ENCODE results near the gene CXCR5. TPM values are rescaled to one million over a fixed set of nuclear protein-coding genes. Genes with fewer than 3 reads are reported as not detected.

The CXCR5 gene
- total and polyA plus RNA-seq, 2 of the 4 experiments (the other 2 are of a cell fraction): not detected

- peak overlapping the region; percentile 97 for H4K5ac ChIP-seq (ENCODE audit: low read depth, low read length)
- H2BK5ac ChIP-seq (ENCODE audit: low read depth, low read length, poor library complexity, severe bottlenecking): peak overlapping the region; percentile 99
- H2AFZ ChIP-seq (replicated peaks; ENCODE audit: low read length, poor library complexity): peak overlapping the region; percentile 71
- in situ Hi-C loops (cut with MboI; ENCODE audit: low sequenced_read_pairs) (no loop called here), intact Hi-C loops (cut with micrococcal nuclease) (no loop called here), dilution Hi-C loops (cut with HindIII; ENCODE audit: low sequenced_read_pairs, unreplicated experiment) (no loop called here)
- peak overlapping the region; percentile 99 for H4K91ac ChIP-seq (ENCODE audit: insufficient read depth, low read depth, low read length)
- H3K56ac ChIP-seq (ENCODE audit: extremely low read depth, insufficient read depth, low read length): peak overlapping the region; percentile 94
- H3K4me2 ChIP-seq (ENCODE audit: low read depth, low read length): peak overlapping the region; percentile 86
- H3K9me3 ChIP-seq (ENCODE audit: control insufficient read depth, insufficient read depth, low read length): no peaks in the 10 kb centered on the region
- H3K36me3 ChIP-seq (ENCODE audit: control insufficient read depth, insufficient read depth, low read length): peaks cover 19% of the 10 kb centered on the region
- peak overlapping the region; percentile 25 for H3K4me3 ChIP-seq (ENCODE audit: insufficient read depth, low read depth, low read length)
- H3K27me3 ChIP-seq (ENCODE audit: control insufficient read depth, insufficient read depth, low read length): no peaks in the 10 kb centered on the region
- H3K9ac ChIP-seq (ENCODE audit: low read depth, low read length): peak overlapping the region; percentile 93
- peak overlapping the region; percentile 99 for H3K27ac ChIP-seq (ENCODE audit: insufficient read depth, low read length)
- H3K4ac ChIP-seq (ENCODE audit: low read depth, low read length): peak overlapping the region; percentile 100
- H2AK5ac ChIP-seq (ENCODE audit: low read depth, low read length): peak overlapping the region; percentile 100
- peaks cover 10% of the 10 kb centered on the region; the same call in 1 of the 2 replicates for H3K9me1 ChIP-seq (ENCODE audit: insufficient read depth, low read length)
- no TSS peak for BruUV-seq (replicated peaks)
- H3K14ac ChIP-seq (replicated peaks; ENCODE audit: low read depth, low read length): peak overlapping the region; percentile 94
- POLR2A ChIA-PET (ENCODE audit: unreplicated experiment): interaction anchor here (0.6 to 2.9 kb wide), 5 partner anchors 12 to 292 kb away, joined by 3 to 18 read pairs (median 6); partner anchors contain the start of gene BCL9L
- ATAC-seq (ENCODE audit: low read depth) (peak; percentile 53), DNase-seq (peak; percentile 92)
- H4K20me1 ChIP-seq (ENCODE audit: insufficient read depth, low read length): peaks cover 36% of the 10 kb centered on the region
- H2BK20ac ChIP-seq (ENCODE audit: low read depth, low read length): peak overlapping the region; percentile 90
- CTCF ChIA-PET: interaction anchor here (0.7 to 2.6 kb wide), 4 partner anchors 15 to 120 kb away, joined by 3 to 15 read pairs (median 4); partner anchors contain the start of genes BCL9L and DDX6
- 1% methylated on average over 27 of the region's 67 CpGs; no CpG with 5 or more reads in 1 of the 2 experiments for whole genome bisulfite sequencing, 2 experiments (ENCODE audit: extremely low coverage in 2 of 2, insufficient read length in 1 of 2)
- peak overlapping the region; percentile 92 for H3K23ac ChIP-seq (ENCODE audit: low read depth, low read length)
- peak overlapping the region; percentile 98 for H3K18ac ChIP-seq (ENCODE audit: low read depth, low read length)
- H2BK120ac ChIP-seq (ENCODE audit: low read depth, low read length): peak overlapping the region; percentile 98
- peak overlapping the region; percentile 98; the same call in 2 of the 3 replicates for H2BK15ac ChIP-seq (ENCODE audit: low read depth, low read length)
- peak overlapping the region; percentile 93 to 94 for H4K8ac ChIP-seq (ENCODE audit: low read depth in 2 of 2, low read length in 2 of 2)
- peaks cover 17 to 78% of the 10 kb centered on the region in 2 experiments; a peak in 3 of 4 replicates for H3K79me1 ChIP-seq (ENCODE audit: low read depth in 1 of 2, low read length in 2 of 2)
- H3K4me1 ChIP-seq (ENCODE audit: control insufficient read depth, insufficient read depth, low read length): peaks cover 54% of the 10 kb centered on the region
- H2AK9ac ChIP-seq (replicated peaks; ENCODE audit: low read depth, low read length, poor library complexity): peak overlapping the region; percentile 99
- TF ChIP-seq MAZ (IDR thresholded peaks at IDR 0.05; ENCODE audit: borderline replicate concordance, low read depth, low read length) (peak; percentile 44; the same call in 1 of the 2 replicates), CEBPB (IDR thresholded peaks at IDR 0.05; ENCODE audit: low read depth, low read length) (no peak), MAFK (IDR thresholded peaks at IDR 0.05; ENCODE audit: low read depth, low read length) (no peak), RAD21 (IDR thresholded peaks at IDR 0.05; ENCODE audit: low read length) (peak; percentile 8; the same call in 1 of the 2 replicates), ELK1 (IDR thresholded peaks at IDR 0.05; ENCODE audit: borderline replicate concordance, low read depth, low read length) (no peak), BHLHE40 (IDR thresholded peaks at IDR 0.05; ENCODE audit: low read depth, low read length) (peak; percentile 47), RCOR1 (IDR thresholded peaks at IDR 0.05; ENCODE audit: insufficient replicate concordance, low read length) (peak; percentile 93), SMC3 (IDR thresholded peaks at IDR 0.05; ENCODE audit: low read depth, low read length) (peak; percentile 6; the same call in 1 of the 2 replicates), CHD1 (IDR thresholded peaks at IDR 0.05; ENCODE audit: low read depth, low read length) (peak; percentile 48; the same call in 1 of the 2 replicates), POLR2A (IDR thresholded peaks at IDR 0.05; ENCODE audit: low read depth, low read length) (peak; percentile 53; the same call in 1 of the 2 replicates), FOS (IDR thresholded peaks at IDR 0.05; ENCODE audit: low read depth, low read length) (peak; percentile 58), CTCF (conservative IDR thresholded peaks at IDR 0.05; ENCODE audit: low read depth, low read length) (no peak)
- TF ChIP-seq, protein P1, sequence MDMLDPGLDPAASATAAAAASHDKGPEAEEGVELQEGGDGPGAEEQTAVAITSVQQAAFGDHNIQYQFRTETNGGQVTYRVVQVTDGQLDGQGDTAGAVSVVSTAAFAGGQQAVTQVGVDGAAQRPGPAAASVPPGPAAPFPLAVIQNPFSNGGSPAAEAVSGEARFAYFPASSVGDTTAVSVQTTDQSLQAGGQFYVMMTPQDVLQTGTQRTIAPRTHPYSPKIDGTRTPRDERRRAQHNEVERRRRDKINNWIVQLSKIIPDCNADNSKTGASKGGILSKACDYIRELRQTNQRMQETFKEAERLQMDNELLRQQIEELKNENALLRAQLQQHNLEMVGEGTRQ (IDR thresholded peaks at IDR 0.05; ENCODE audit: low read depth, low read length): peak; percentile 46; the same call in 1 of the 2 replicates
Measured at GRCh38 chr11:118910309-118911112, 26.8 kb downstream of the CXCR5 start.
